OCI-LY3 (cell line): ENCODE measurements around the gene EPB41L5.
"Not testable (repeated sequence)": the region's sequence is repeated elsewhere in the genome, so short reads cannot be mapped to it uniquely, and the experiment has no call there.

Experiments used
- H2AFZ ChIP-seq: fragments of 200-600, 300-600 bp; shearing (Covaris generic); 2 replicates; pipeline ENCODE4 v1.6.0; 2014; ENCODE audit warnings: antibody characterized with exemption, low read depth, low read length
- H3K27ac ChIP-seq: fragments of 200-600, 300-600 bp; sonication (generic); 2 replicates; pipeline ENCODE4 v1.5.1; 2014; ENCODE audit warnings: mild to moderate bottlenecking, low read length, moderate library complexity, mixed read lengths
- H3K27me3 ChIP-seq: fragments of 200-600, 300-600 bp; sonication (generic); 2 replicates; pipeline ENCODE4 v1.6.1; 2014; ENCODE audit warnings: low read depth, low read length, mixed read lengths
- H3K36me3 ChIP-seq: fragments of 200-600, 300-600 bp; sonication (generic); replicated peaks from 2 replicates; pipeline ENCODE3; 2014; ENCODE audit warnings: low read depth, low read length, mixed read lengths
- H3K4me1 ChIP-seq: fragments of 300-600, 200-600 bp; sonication (generic); 2 replicates; pipeline ENCODE4 v1.6.1; 2014; ENCODE audit warnings: low read length, mixed read lengths
- H3K4me2 ChIP-seq: fragments of 200-600, 300-600 bp; sonication (generic); 2 replicates; pipeline ENCODE4 v1.6.1; 2014; ENCODE audit warnings: low read length, mixed read lengths
- H3K4me3 ChIP-seq: fragments of 300-600, 200-600 bp; sonication (generic); 2 replicates; pipeline ENCODE4 v1.5.1; 2014; ENCODE audit warnings: antibody characterized with exemption, mild to moderate bottlenecking, low read length, moderate library complexity
- H3K79me2 ChIP-seq: fragments of 300-600, 200-600 bp; shearing (Covaris generic); 2 replicates; pipeline ENCODE4 v1.6.1; 2014; ENCODE audit warnings: mild to moderate bottlenecking, low read length, mixed read lengths
- H3K9ac ChIP-seq: fragments of 300-600, 200-600 bp; shearing (Covaris generic); 2 replicates; pipeline ENCODE4 v1.6.0; 2014; ENCODE audit warnings: mild to moderate bottlenecking, low read length, moderate library complexity
- H3K9me3 ChIP-seq: fragments of 200-600, 300-600 bp; shearing (Covaris generic); 2 replicates; pipeline ENCODE4 v1.6.1; 2014; ENCODE audit warnings: low read length, mixed read lengths; ENCODE audit not compliant: insufficient read depth
- H4K20me1 ChIP-seq: fragments of 200-600, 300-600 bp; sonication (generic); 2 replicates; pipeline ENCODE4 v1.6.1; 2016; ENCODE audit warnings: low read length, mixed read lengths; ENCODE audit not compliant: insufficient read depth
- CTCF ChIP-seq: fragments of 200-600, 300-600 bp; sonication (generic); IDR thresholded peaks from 2 replicates; pipeline ENCODE4 v1.5.1; 2014; ENCODE audit warnings: antibody characterized with exemption, low read length, low read depth
- EZH2phosphoT487 ChIP-seq: fragments of 200-600 bp; shearing (Covaris generic); IDR thresholded peaks from 2 replicates; pipeline ENCODE4 v1.6.1; 2018; ENCODE audit warnings: antibody characterized with exemption, mixed run types, low read depth

The EPB41L5 gene

DNA sequence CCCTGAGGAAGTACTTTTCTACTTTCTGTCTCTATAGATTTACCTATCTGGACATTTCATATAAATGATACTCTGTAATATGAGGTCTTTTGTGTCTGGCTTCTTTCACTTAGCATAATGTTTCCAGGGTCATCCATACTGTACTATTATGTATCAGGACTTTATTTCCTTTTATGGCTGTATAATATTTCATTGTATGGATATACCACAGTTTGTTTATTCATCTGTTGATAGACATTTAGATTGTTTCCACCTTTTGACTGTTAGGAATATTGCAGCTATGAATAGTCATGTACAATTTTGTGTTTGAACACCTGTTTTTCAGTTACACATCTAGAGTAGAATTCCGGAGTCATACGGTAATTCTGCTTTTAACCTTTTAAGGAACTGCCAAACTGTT, 136.5 kb downstream of the EPB41L5 start:
- H3K4me1 ChIP-seq, result no peaks in the 10 kb centered on the region
- peaks cover 5% of the 10 kb centered on the region; the same call in 1 of the 2 replicates for H3K9me3 ChIP-seq
- H3K27me3 ChIP-seq, result no peaks in the 10 kb centered on the region
- no peaks in the 10 kb centered on the region for H4K20me1 ChIP-seq
- H3K9ac ChIP-seq, result no peak overlapping the region
- H3K79me2 ChIP-seq, result no peaks in the 10 kb centered on the region
- peaks cover 81% of the 10 kb centered on the region for H3K36me3 ChIP-seq
- no peak overlapping the region for H3K4me2 ChIP-seq
- no peak for TF ChIP-seq EZH2phosphoT487
- TF ChIP-seq CTCF, result no peak
- no peak overlapping the region for H2AFZ ChIP-seq
- H3K27ac ChIP-seq, result no peak overlapping the region
- no peak overlapping the region for H3K4me3 ChIP-seq

- Histone ChIP-seq H3K27me3 (no peaks in the 10 kb centered on the region), H3K4me3 (no peak overlapping the region), H3K4me2 (no peak overlapping the region), H3K36me3 (peaks cover 80% of the 10 kb centered on the region), H3K9me3 (peaks cover 7% of the 10 kb centered on the region; the same call in 1 of the 2 replicates), H4K20me1 (no peaks in the 10 kb centered on the region), H3K79me2 (no peaks in the 10 kb centered on the region), H3K27ac (no peak overlapping the region), H3K9ac (no peak overlapping the region), H2AFZ (no peak overlapping the region), H3K4me1 (no peaks in the 10 kb centered on the region)
- TF ChIP-seq CTCF (no peak), EZH2phosphoT487 (no peak)
Observed at GRCh38 chr2:120150040-120150482, 137.2 kb downstream of the EPB41L5 start.

DNA sequence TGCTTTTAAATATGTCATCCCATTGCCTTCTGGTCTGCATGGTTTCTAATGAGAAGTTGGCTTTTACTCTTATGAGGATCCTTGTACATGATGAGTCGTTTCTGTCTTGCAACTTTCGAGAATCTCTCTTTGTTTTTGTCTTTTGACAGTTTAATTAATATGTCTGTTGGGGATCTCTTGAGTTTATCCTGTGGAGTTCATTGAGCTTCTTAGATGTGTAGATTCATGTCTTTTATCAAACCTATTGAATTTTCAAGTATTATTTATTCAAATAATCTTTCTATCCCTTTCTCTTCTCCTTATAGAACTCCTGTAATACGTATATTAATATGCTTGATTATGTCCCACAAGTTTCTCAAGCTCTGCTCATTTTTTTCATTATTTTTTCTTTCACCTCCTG, 142.4 kb downstream of the EPB41L5 start:
- Histone ChIP-seq H3K9me3 (peaks cover 4% of the 10 kb centered on the region; the same call in 1 of the 2 replicates), H3K4me2 (no peak overlapping the region), H2AFZ (no peak overlapping the region), H3K27me3 (no peaks in the 10 kb centered on the region), H3K4me3 (no peak overlapping the region), H3K79me2 (no peaks in the 10 kb centered on the region), H3K27ac (no peak overlapping the region), H3K36me3 (peaks cover 58% of the 10 kb centered on the region), H3K4me1 (peaks cover 2% of the 10 kb centered on the region), H4K20me1 (no peaks in the 10 kb centered on the region; the same call in 1 of the 2 replicates), H3K9ac (no peak overlapping the region)
- no peak for TF ChIP-seq CTCF
- no peak for TF ChIP-seq EZH2phosphoT487

- H3K4me2 ChIP-seq, H3K9me3 ChIP-seq, H3K27me3 ChIP-seq, H3K79me2 ChIP-seq, H3K4me3 ChIP-seq, H4K20me1 ChIP-seq, H3K9ac ChIP-seq, H3K27ac ChIP-seq, H2AFZ ChIP-seq: not testable (repeated sequence)
- Histone ChIP-seq H3K4me1 (peaks cover 18% of the 10 kb centered on the region), H3K36me3 (peaks cover 51% of the 10 kb centered on the region)
Observed at GRCh38 chr2:120158658-120159057, 145.8 kb downstream of the EPB41L5 start.

DNA sequence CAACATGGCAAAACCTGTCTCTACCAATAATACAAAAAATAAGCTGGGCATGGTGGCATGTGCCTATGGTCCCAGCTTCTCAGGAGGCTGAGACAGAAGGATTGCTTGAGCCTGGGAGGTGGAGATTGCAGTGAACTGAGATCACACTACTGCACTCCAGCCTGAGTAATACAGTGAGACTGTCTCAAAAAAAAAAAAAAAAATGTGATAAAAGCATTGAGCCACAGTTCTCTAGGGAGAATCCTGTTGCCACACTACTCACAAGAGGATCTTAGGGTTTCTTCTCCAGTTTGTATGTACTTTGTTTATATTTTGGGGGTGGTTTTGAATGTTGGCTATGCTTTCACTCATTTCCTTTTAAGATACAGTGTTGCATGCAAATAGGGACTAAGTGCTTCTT, 148.3 kb downstream of the EPB41L5 start:
- Histone ChIP-seq H3K27ac (no peak overlapping the region), H3K27me3 (no peaks in the 10 kb centered on the region), H3K4me3 (no peak overlapping the region), H3K9ac (no peak overlapping the region), H3K79me2 (no peaks in the 10 kb centered on the region), H3K4me1 (peaks cover 27% of the 10 kb centered on the region), H2AFZ (no peak overlapping the region), H3K36me3 (peaks cover 41% of the 10 kb centered on the region), H4K20me1 (peaks cover 3% of the 10 kb centered on the region; the same call in 1 of the 2 replicates), H3K4me2 (no peak overlapping the region), H3K9me3 (no peaks in the 10 kb centered on the region)
- TF ChIP-seq EZH2phosphoT487 (no peak), CTCF (no peak)
